ENCODE results near the gene CASKIN2. TPM values are rescaled to one million over a fixed set of nuclear protein-coding genes. Genes with fewer than 3 reads are reported as not detected.
"Not testable (repeated sequence)": the region's sequence is repeated elsewhere in the genome, so short reads cannot be mapped to it uniquely, and the experiment has no call there.

Gene CASKIN2
- total and polyA plus RNA-seq, 11 donors, result 19.5 to 51.2 (median 36.9) TPM

GRCh38 chr17:75480281-75480680, 35.1 kb downstream of the CASKIN2 start:
- H3K9me3 ChIP-seq, result no peaks in the 10 kb centered on the region
- no peak overlapping the region for H3K4me3 ChIP-seq
- no peaks in the 10 kb centered on the region for H3K27me3 ChIP-seq
- WGBS, 4 donors, result 91 to 96% (median 95%) methylated on average over 5 to 6 of the region's 6 CpGs
- DNase-seq (peak in 1 of 5 donors; percentile 7), ATAC-seq (no peak)
- H3K4me1 ChIP-seq, result peaks cover 13 to 61% (median 40%) of the 10 kb centered on the region in 12 donors
- H3K27ac ChIP-seq, result no peak overlapping the region
- no peak for TF ChIP-seq POLR2A (IDR thresholded peaks at IDR 0.05)
- TF ChIP-seq, protein P1, sequence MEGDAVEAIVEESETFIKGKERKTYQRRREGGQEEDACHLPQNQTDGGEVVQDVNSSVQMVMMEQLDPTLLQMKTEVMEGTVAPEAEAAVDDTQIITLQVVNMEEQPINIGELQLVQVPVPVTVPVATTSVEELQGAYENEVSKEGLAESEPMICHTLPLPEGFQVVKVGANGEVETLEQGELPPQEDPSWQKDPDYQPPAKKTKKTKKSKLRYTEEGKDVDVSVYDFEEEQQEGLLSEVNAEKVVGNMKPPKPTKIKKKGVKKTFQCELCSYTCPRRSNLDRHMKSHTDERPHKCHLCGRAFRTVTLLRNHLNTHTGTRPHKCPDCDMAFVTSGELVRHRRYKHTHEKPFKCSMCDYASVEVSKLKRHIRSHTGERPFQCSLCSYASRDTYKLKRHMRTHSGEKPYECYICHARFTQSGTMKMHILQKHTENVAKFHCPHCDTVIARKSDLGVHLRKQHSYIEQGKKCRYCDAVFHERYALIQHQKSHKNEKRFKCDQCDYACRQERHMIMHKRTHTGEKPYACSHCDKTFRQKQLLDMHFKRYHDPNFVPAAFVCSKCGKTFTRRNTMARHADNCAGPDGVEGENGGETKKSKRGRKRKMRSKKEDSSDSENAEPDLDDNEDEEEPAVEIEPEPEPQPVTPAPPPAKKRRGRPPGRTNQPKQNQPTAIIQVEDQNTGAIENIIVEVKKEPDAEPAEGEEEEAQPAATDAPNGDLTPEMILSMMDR (IDR thresholded peaks at IDR 0.05), result no peak
- intact Hi-C loops (cut with DNase I), result no loop called here
- no peaks in the 10 kb centered on the region for H3K36me3 ChIP-seq

- H3K27ac ChIP-seq, result peak overlapping the region in 2 of 12 donors; percentile 25 to 41
- TF ChIP-seq, protein P1 (IDR thresholded peaks at IDR 0.05), result no peak
- no peak for TF ChIP-seq POLR2A (IDR thresholded peaks at IDR 0.05)
- WGBS, 4 donors, result 65 to 74% (median 67%) methylated on average over 7 of the region's 7 CpGs
- no peak for DNase-seq
- no peak for ATAC-seq
- H3K36me3 ChIP-seq, result peaks cover 0 to 5% (median 0%) of the 10 kb centered on the region in 9 donors
- peaks cover 17 to 68% (median 45%) of the 10 kb centered on the region in 12 donors for H3K4me1 ChIP-seq
- intact Hi-C loops (cut with DNase I), result loop anchor here in 2 of 10 donors (5.0 to 10.0 kb wide), 2 partner anchors 36 to 54 kb away; no protein-coding TSS in a partner anchor
- H3K4me3 ChIP-seq, result no peak overlapping the region
- H3K27me3 ChIP-seq, result no peaks in the 10 kb centered on the region
- H3K9me3 ChIP-seq, result no peaks in the 10 kb centered on the region
These were observed 36.8 kb downstream of the CASKIN2 start for GRCh38 chr17:75478508-75478907.

- H3K27me3 ChIP-seq, DNase-seq, ATAC-seq, H3K9me3 ChIP-seq: not testable (repeated sequence)
- H3K27ac ChIP-seq, result peak overlapping the region in 11 of 12 donors; percentile 74 to 94 (median 83)
- peaks cover 0 to 16% (median 7%) of the 10 kb centered on the region in 9 donors for H3K36me3 ChIP-seq
- WGBS, 4 donors, result 66 to 92% (median 75%) methylated on average over 4 to 11 of the region's 11 CpGs
- intact Hi-C loops (cut with DNase I), result loop anchor here in 3 of 10 donors (2.0 to 10.0 kb wide), 3 partner anchors 35 to 53 kb away; partner anchors contain the start of gene CASKIN2 (in 2 of the 3)
- H3K4me1 ChIP-seq, result peaks cover 17 to 77% (median 49%) of the 10 kb centered on the region in 12 donors
- H3K4me3 ChIP-seq, result peak overlapping the region in 3 of 12 donors; percentile 22 to 48 (median 39)
These were observed 37.9 kb downstream of the CASKIN2 start for GRCh38 chr17:75477490-75477862.

- H3K4me3 ChIP-seq, result peak overlapping the region in 8 of 12 donors; percentile 16 to 48 (median 32)
- peaks cover 17 to 77% (median 46%) of the 10 kb centered on the region in 12 donors for H3K4me1 ChIP-seq
- peaks cover 0 to 21% (median 12%) of the 10 kb centered on the region in 9 donors for H3K36me3 ChIP-seq
- DNase-seq (no peak), ATAC-seq (peak in 1 of 4 donors; percentile 27)
- H3K9me3 ChIP-seq, result no peaks in the 10 kb centered on the region
- no peaks in the 10 kb centered on the region for H3K27me3 ChIP-seq
- 23 to 38% (median 34%) methylated on average over 9 to 11 of the region's 11 CpGs for WGBS, 4 donors
- H3K27ac ChIP-seq, result peak overlapping the region; percentile 16 to 94 (median 82)
- intact Hi-C loops (cut with DNase I), result loop anchor here in 3 of 10 donors (2.0 to 10.0 kb wide), 3 partner anchors 35 to 52 kb away; partner anchors contain the start of gene CASKIN2 (in 2 of the 3)
- TF ChIP-seq POLR2A (IDR thresholded peaks at IDR 0.05), result no peak
- TF ChIP-seq, protein P1 (IDR thresholded peaks at IDR 0.05), result no peak
These were observed 38.4 kb downstream of the CASKIN2 start for GRCh38 chr17:75476752-75477489.

Data from heart left ventricle (tissue), 16 donors.